ENCODE data around the gene DCXR. TPM values are rescaled to one million over a fixed set of nuclear protein-coding genes. Genes with fewer than 3 reads are reported as not detected.

The DCXR gene
- total and polyA plus RNA-seq, 2 experiments from 2014 or later = 86.9 to 137 TPM

DNA sequence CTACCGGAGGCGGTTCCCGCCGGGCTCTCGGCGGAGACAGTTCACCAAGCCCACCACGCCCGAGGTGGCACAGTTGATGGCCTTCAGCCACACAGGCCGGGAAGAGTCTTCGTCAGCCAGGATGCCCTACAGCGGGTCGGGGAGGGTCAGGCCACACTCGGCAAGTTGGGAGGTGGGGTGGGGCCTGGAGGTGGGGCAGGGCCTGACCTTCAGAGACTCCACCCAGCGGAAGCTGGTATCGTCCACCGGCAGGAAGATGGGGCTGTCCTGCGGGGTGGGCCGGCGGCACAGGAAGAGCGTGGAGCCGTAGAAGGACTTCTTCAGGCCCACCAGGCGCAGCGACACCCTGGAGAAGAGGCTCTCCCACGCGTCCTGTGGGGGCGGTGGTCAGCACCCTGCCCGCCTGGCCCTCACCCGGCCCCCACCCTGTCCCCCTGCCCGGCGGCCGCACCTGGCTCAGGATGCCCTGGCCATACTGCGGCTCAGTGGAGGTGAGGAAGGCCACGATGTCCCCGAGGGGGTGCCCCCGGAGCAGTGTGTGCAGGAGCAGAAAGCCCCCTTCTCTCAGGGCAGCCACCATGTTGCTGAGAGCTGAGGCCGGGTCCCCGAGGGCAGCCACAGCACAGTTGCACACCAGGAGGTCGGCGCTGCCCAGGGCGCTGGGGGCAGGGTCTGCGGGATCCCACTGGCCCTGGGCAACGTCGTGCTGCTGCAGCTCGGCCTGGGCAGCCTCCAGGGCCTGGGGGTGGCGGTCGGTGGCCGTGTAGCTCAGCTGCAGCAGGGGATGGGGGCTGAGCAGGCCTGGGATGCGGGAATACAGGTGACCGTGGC, 47.7 kb upstream of the DCXR start:
- Histone ChIP-seq H3K36me3 (ENCODE audit: insufficient read depth) (peaks cover 7% of the 10 kb centered on the region; the same call in 1 of the 2 replicates), H3K4me1 (ENCODE audit: insufficient read depth) (no peaks in the 10 kb centered on the region), H3F3A (replicated peaks; ENCODE audit: low read depth) (peaks cover 18% of the 10 kb centered on the region), H3K9me2 (ENCODE audit: insufficient read depth) (no peaks in the 10 kb centered on the region), H2AFZ (no peak overlapping the region), H3K27ac (ENCODE audit: low read depth) (no peak overlapping the region), H4K20me1 (replicated peaks; ENCODE audit: insufficient read depth) (peaks cover 11% of the 10 kb centered on the region), H3K4me3 (no peak overlapping the region), H3K79me2 (replicated peaks; ENCODE audit: insufficient read depth) (no peaks in the 10 kb centered on the region), H3K4me2 (no peak overlapping the region), H3K27me3 (ENCODE audit: insufficient read depth) (no peaks in the 10 kb centered on the region)
- Mint-ChIP-seq H3K27ac (no peak overlapping the region), H3K36me3 (ENCODE audit: low read depth) (peaks cover 56% of the 10 kb centered on the region; the same call in 2 of the 3 replicates), H3K4me1 (no peaks in the 10 kb centered on the region), H3K27me3 (ENCODE audit: insufficient read depth, low read depth, poor library complexity) (peaks cover 6% of the 10 kb centered on the region), H3K4me3 (no peak overlapping the region), H3K9me3 (no peaks in the 10 kb centered on the region)
- DNase-seq (ENCODE audit: low spot score) = no peak
- TF ChIP-seq STAT1 (IDR thresholded peaks at IDR 0.05; ENCODE audit: unreplicated experiment) (no peak), EZH2phosphoT487 (IDR thresholded peaks at IDR 0.05; ENCODE audit: unreplicated experiment) (no peak), JUNB (IDR thresholded peaks at IDR 0.05; ENCODE audit: unreplicated experiment) (no peak), ZNF331 (CRISPR knock-in tag; IDR thresholded peaks at IDR 0.05; ENCODE audit: low read depth) (no peak), NANOG (IDR thresholded peaks at IDR 0.05; ENCODE audit: borderline replicate concordance) (no peak), POLR2AphosphoS5 (IDR thresholded peaks at IDR 0.05; ENCODE audit: low read depth) (no peak), CREB1 (CRISPR knock-in tag; IDR thresholded peaks at IDR 0.05; ENCODE audit: low read depth) (no peak), ZNF114 (CRISPR knock-in tag; IDR thresholded peaks at IDR 0.05) (no peak)
- TF ChIP-seq, protein P1, sequence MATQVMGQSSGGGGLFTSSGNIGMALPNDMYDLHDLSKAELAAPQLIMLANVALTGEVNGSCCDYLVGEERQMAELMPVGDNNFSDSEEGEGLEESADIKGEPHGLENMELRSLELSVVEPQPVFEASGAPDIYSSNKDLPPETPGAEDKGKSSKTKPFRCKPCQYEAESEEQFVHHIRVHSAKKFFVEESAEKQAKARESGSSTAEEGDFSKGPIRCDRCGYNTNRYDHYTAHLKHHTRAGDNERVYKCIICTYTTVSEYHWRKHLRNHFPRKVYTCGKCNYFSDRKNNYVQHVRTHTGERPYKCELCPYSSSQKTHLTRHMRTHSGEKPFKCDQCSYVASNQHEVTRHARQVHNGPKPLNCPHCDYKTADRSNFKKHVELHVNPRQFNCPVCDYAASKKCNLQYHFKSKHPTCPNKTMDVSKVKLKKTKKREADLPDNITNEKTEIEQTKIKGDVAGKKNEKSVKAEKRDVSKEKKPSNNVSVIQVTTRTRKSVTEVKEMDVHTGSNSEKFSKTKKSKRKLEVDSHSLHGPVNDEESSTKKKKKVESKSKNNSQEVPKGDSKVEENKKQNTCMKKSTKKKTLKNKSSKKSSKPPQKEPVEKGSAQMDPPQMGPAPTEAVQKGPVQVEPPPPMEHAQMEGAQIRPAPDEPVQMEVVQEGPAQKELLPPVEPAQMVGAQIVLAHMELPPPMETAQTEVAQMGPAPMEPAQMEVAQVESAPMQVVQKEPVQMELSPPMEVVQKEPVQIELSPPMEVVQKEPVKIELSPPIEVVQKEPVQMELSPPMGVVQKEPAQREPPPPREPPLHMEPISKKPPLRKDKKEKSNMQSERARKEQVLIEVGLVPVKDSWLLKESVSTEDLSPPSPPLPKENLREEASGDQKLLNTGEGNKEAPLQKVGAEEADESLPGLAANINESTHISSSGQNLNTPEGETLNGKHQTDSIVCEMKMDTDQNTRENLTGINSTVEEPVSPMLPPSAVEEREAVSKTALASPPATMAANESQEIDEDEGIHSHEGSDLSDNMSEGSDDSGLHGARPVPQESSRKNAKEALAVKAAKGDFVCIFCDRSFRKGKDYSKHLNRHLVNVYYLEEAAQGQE (IDR thresholded peaks at IDR 0.05; ENCODE audit: unreplicated experiment) = no peak
- TF ChIP-seq, protein P2, sequence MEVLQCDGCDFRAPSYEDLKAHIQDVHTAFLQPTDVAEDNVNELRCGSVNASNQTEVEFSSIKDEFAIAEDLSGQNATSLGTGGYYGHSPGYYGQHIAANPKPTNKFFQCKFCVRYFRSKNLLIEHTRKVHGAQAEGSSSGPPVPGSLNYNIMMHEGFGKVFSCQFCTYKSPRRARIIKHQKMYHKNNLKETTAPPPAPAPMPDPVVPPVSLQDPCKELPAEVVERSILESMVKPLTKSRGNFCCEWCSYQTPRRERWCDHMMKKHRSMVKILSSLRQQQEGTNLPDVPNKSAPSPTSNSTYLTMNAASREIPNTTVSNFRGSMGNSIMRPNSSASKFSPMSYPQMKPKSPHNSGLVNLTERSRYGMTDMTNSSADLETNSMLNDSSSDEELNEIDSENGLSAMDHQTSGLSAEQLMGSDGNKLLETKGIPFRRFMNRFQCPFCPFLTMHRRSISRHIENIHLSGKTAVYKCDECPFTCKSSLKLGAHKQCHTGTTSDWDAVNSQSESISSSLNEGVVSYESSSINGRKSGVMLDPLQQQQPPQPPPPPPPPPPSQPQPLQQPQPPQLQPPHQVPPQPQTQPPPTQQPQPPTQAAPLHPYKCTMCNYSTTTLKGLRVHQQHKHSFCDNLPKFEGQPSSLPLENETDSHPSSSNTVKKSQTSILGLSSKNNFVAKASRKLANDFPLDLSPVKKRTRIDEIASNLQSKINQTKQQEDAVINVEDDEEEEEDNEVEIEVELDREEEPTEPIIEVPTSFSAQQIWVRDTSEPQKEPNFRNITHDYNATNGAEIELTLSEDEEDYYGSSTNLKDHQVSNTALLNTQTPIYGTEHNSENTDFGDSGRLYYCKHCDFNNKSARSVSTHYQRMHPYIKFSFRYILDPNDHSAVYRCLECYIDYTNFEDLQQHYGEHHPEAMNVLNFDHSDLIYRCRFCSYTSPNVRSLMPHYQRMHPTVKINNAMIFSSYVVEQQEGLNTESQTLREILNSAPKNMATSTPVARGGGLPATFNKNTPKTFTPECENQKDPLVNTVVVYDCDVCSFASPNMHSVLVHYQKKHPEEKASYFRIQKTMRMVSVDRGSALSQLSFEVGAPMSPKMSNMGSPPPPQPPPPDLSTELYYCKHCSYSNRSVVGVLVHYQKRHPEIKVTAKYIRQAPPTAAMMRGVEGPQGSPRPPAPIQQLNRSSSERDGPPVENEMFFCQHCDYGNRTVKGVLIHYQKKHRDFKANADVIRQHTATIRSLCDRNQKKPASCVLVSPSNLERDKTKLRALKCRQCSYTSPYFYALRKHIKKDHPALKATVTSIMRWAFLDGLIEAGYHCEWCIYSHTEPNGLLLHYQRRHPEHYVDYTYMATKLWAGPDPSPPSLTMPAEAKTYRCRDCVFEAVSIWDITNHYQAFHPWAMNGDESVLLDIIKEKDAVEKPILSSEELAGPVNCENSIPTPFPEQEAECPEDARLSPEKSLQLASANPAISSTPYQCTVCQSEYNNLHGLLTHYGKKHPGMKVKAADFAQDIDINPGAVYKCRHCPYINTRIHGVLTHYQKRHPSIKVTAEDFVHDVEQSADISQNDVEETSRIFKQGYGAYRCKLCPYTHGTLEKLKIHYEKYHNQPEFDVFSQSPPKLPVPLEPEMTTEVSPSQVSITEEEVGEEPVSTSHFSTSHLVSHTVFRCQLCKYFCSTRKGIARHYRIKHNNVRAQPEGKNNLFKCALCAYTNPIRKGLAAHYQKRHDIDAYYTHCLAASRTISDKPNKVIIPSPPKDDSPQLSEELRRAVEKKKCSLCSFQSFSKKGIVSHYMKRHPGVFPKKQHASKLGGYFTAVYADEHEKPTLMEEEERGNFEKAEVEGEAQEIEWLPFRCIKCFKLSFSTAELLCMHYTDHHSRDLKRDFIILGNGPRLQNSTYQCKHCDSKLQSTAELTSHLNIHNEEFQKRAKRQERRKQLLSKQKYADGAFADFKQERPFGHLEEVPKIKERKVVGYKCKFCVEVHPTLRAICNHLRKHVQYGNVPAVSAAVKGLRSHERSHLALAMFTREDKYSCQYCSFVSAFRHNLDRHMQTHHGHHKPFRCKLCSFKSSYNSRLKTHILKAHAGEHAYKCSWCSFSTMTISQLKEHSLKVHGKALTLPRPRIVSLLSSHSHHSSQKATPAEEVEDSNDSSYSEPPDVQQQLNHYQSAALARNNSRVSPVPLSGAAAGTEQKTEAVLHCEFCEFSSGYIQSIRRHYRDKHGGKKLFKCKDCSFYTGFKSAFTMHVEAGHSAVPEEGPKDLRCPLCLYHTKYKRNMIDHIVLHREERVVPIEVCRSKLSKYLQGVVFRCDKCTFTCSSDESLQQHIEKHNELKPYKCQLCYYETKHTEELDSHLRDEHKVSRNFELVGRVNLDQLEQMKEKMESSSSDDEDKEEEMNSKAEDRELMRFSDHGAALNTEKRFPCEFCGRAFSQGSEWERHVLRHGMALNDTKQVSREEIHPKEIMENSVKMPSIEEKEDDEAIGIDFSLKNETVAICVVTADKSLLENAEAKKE (CRISPR knock-in tag; IDR thresholded peaks at IDR 0.05) = no peak
- TF ChIP-seq, protein P3, sequence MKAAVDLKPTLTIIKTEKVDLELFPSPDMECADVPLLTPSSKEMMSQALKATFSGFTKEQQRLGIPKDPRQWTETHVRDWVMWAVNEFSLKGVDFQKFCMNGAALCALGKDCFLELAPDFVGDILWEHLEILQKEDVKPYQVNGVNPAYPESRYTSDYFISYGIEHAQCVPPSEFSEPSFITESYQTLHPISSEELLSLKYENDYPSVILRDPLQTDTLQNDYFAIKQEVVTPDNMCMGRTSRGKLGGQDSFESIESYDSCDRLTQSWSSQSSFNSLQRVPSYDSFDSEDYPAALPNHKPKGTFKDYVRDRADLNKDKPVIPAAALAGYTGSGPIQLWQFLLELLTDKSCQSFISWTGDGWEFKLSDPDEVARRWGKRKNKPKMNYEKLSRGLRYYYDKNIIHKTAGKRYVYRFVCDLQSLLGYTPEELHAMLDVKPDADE (IDR thresholded peaks at IDR 0.05) = no peak
- TF ChIP-seq, protein P4, sequence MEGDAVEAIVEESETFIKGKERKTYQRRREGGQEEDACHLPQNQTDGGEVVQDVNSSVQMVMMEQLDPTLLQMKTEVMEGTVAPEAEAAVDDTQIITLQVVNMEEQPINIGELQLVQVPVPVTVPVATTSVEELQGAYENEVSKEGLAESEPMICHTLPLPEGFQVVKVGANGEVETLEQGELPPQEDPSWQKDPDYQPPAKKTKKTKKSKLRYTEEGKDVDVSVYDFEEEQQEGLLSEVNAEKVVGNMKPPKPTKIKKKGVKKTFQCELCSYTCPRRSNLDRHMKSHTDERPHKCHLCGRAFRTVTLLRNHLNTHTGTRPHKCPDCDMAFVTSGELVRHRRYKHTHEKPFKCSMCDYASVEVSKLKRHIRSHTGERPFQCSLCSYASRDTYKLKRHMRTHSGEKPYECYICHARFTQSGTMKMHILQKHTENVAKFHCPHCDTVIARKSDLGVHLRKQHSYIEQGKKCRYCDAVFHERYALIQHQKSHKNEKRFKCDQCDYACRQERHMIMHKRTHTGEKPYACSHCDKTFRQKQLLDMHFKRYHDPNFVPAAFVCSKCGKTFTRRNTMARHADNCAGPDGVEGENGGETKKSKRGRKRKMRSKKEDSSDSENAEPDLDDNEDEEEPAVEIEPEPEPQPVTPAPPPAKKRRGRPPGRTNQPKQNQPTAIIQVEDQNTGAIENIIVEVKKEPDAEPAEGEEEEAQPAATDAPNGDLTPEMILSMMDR (conservative IDR thresholded peaks at IDR 0.05; ENCODE audit: low read depth in 2 of 2) = no peak
- no peak for ATAC-seq

Measured in GM23338 (cell line).